Measurements from ENCODE around the gene NLRC5.

Gene NLRC5

GRCh38 chr16:57123974-57124674 is 134.8 kb downstream of the NLRC5 start:
- DNase-seq (ENCODE audit: low read depth in 2 of 2) = no peak

- no peak for DNase-seq (ENCODE audit: low read depth in 2 of 2)
Observed at GRCh38 chr16:57125376-57125775, 136.0 kb downstream of the NLRC5 start.

GRCh38 chr16:57125969-57126368 is 136.6 kb downstream of the NLRC5 start:
- no peak for DNase-seq (ENCODE audit: low read depth in 2 of 2)

- no peak for DNase-seq (ENCODE audit: low read depth in 2 of 2)
Observed at GRCh38 chr16:57126411-57126810, 137.1 kb downstream of the NLRC5 start.

GRCh38 chr16:57127037-57127763 is 137.8 kb downstream of the NLRC5 start:
- DNase-seq (ENCODE audit: low read depth in 2 of 2) = no peak

- no peak for DNase-seq (ENCODE audit: low read depth in 2 of 2)
Observed at GRCh38 chr16:57127836-57128235, 138.5 kb downstream of the NLRC5 start.

GRCh38 chr16:57128771-57129389 is 139.5 kb downstream of the NLRC5 start:
- peak; percentile 27 to 56 for DNase-seq (ENCODE audit: low read depth in 2 of 2)

- DNase-seq (ENCODE audit: low read depth in 2 of 2) = no peak
Observed at GRCh38 chr16:57130950-57131321, 141.6 kb downstream of the NLRC5 start.

GRCh38 chr16:57131351-57131970 is 142.1 kb downstream of the NLRC5 start:
- DNase-seq (ENCODE audit: low read depth in 2 of 2) = no peak

GRCh38 chr16:57132470-57132869 is 143.1 kb downstream of the NLRC5 start:
- no peak for DNase-seq (ENCODE audit: low read depth in 2 of 2)

- no peak for DNase-seq (ENCODE audit: low read depth in 2 of 2)
Observed at GRCh38 chr16:57133031-57133430, 143.7 kb downstream of the NLRC5 start.

All from stimulated activated CD8-positive, alpha-beta memory T cell treated with anti-CD3 and anti-CD28 coated beads, Interleukin-15, amount 100 ng/mL, for 48 hours (primary cell).